Hepatocyte (in vitro differentiated cells): Measurements from ENCODE around the gene MEIS1.

Experiments
- EZH2 ChIP-seq: fragments of 200-600 bp; sonication (generic); IDR thresholded peaks from 2 replicates; pipeline ENCODE4 v1.6.1; 2016; ENCODE audit warnings: antibody characterized with exemption, mild to moderate bottlenecking, borderline replicate concordance
- TF ChIP-seq, protein P1 (sequence below): fragments of 200-600 bp; sonication (generic); IDR thresholded peaks from 2 replicates; pipeline ENCODE4 v1.5.1; 2016; ENCODE audit warnings: antibody characterized with exemption, mild to moderate bottlenecking; ENCODE audit not compliant: poor library complexity

DNA sequence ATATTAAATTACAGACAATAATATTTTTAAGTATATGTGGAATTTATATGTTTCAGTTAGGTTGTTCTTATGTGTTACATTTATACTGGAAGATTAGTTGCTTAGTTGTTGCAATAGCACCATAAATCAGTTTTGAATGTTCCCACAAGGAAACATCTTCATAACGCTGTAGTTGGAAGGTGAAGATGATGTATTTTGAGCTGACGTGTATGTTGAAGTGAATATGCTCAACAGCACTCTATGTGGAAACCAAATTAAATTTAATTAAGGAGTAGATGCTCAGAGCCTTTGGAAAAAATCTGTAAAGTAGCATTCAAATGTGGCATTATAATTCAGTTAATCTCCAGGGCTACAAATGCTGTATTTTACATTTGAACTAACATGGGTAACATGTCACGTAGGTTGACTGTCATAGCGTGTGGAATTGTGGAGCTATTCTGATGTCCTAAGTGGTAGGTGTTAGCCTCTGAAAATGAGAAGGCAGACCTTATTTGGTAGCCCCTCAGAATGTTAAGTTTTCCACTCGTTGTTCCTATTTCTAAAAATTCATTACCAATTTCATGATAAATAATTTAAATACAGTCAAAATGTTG, 88.5 kb downstream of the MEIS1 start:
- no peak for TF ChIP-seq EZH2
- TF ChIP-seq, protein P1, sequence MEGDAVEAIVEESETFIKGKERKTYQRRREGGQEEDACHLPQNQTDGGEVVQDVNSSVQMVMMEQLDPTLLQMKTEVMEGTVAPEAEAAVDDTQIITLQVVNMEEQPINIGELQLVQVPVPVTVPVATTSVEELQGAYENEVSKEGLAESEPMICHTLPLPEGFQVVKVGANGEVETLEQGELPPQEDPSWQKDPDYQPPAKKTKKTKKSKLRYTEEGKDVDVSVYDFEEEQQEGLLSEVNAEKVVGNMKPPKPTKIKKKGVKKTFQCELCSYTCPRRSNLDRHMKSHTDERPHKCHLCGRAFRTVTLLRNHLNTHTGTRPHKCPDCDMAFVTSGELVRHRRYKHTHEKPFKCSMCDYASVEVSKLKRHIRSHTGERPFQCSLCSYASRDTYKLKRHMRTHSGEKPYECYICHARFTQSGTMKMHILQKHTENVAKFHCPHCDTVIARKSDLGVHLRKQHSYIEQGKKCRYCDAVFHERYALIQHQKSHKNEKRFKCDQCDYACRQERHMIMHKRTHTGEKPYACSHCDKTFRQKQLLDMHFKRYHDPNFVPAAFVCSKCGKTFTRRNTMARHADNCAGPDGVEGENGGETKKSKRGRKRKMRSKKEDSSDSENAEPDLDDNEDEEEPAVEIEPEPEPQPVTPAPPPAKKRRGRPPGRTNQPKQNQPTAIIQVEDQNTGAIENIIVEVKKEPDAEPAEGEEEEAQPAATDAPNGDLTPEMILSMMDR = no peak
